CD4-positive, alpha-beta T cell treated with Interleukin-1 beta for 1 hour (primary cell): Measurements from ENCODE around the gene ZFP1.
"Not testable (repeated sequence)": the region's sequence is repeated elsewhere in the genome, so short reads cannot be mapped to it uniquely, and the experiment has no call there.

Experiments used
- DNase-seq, 2 donors: peaks; one replicate each; pipeline ENCODE4 v3.0.0-alpha.2; 2020 to 2022

The ZFP1 gene

GRCh38 chr16:75113541-75114121 lies 34.7 kb upstream of the ZFP1 start:
- DNase-seq = no peak

DNA sequence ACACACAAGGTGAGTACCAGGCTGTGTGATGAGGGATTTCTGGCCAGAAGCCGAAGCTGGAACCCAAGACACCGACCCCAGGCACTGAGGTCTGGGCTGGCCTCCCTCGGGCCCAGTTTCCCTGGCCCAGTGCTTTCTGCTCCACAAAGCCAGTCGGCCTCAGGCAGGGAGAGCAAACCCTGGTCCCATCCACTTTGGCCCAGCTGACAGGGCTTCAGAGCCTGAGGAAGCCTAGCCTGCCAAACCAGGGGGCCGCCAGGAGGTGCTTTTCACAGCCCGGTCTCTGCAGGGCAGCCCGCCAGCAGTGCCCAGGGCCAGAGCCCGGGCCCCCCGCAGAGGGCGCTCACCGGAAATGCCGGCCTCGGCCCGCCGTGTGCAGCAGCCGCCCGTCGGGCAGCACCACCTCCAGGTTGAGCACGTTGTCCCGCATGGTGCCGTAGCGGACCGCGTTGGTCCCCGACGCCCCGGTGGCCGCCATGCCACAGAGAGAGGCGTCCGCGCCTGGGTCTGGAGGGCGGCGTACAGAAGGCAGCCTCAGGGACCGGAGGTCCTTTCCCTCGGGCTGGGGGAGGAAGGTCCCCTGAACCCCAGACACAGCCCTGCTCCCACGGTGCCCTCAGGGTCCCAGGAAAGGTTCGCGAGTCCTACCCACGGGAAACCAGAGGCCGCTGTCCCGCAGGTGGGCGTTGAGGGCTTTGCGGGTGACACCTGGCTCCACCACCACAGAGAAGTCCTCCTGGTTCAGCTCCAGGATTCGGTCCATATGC lies 34.0 kb upstream of the ZFP1 start:
- no peak for DNase-seq

- DNase-seq = no peak
These were observed 33.1 kb upstream of the ZFP1 start for GRCh38 chr16:75114946-75115825.

GRCh38 chr16:75116081-75116910 lies 32.0 kb upstream of the ZFP1 start, which contains the start of gene LDHD:
Gene LDHD (minus strand): TSS chr16:75116780. CDS start chr16:75116720, 60 bp downstream.
- DNase-seq = peak in 1 of 2 donors; percentile 45

- no peak for DNase-seq
These were observed 31.4 kb upstream of the ZFP1 start for GRCh38 chr16:75116911-75117245.

DNA sequence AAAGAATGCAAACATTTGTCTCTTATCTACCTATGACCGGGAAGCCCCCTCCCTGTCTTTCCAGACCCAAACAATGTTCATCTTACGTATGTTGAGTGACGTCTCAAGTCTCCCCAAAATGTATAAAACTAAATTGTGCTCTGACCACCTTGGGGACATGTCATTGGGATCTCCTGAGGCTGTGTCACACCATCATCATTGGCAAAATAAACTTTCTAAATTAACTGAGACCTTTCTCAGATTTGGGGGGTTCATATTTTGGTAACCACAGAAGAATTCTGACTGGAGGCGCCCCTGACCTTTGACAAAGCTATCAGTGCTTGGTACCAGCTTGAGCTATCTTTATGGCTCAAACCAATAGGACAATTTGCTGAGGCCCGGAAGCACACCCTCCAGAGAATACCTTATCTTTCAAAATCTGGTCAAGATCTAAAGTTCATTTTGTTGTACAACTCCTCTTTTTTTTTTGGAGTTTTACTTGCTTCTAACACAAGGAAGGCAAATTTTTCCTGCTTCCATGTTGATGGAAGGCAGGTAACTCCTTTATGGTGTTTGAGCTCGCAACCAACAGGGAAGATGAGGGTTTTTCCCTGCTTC lies 29.3 kb upstream of the ZFP1 start:
- no peak for DNase-seq

DNA sequence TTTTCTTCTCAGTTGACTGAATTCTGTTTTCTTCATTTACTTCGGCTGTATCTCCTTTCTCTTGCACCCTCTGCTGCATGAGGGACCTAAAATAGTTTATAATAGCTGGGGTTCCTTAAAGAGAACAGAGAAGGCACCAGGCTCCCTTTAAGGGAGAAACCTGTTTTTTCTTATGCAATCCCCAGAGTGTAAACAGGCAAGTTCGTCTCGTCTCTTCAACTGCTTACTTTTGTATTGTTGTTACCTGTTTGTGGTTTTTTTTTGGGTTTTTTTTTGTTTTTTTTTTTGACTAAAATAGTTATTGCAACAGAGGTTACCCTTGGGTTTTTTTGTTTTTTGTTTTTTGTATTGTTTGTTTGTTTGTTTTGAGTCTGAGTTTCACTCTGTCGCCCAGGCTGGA lies 28.1 kb upstream of the ZFP1 start:
- no peak for DNase-seq

DNA sequence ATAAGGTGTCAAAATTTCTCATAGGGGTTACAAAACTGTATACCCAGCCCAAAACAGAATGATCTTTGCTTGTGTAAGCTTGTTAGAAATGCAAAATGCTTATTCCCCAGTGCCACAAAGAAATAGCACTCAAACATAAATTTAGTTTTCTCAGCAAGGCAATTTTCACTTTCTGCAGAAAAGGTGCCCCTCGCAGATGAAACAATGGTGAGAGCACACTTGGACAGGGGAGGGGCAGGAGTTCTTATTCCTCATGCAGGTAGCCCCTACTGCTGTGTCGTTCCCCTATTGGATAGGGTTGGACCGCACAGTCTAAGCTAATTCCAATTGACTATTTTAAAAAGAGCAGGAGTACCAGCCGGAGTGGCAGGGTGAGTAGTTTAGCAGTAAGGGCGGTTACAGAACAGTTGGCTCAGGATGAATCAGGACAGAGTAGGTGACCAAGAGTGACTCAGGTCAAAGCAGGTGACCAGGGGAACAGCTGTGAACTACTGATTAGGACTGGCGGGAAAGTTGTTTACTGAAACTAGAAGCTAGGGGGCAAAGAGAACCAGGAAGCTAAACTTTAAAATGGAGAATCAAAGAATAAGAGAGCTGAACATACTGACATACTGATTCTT lies 26.3 kb upstream of the ZFP1 start:
- no peak for DNase-seq

GRCh38 chr16:75122609-75123008 lies 25.7 kb upstream of the ZFP1 start:
- DNase-seq = no peak

DNA sequence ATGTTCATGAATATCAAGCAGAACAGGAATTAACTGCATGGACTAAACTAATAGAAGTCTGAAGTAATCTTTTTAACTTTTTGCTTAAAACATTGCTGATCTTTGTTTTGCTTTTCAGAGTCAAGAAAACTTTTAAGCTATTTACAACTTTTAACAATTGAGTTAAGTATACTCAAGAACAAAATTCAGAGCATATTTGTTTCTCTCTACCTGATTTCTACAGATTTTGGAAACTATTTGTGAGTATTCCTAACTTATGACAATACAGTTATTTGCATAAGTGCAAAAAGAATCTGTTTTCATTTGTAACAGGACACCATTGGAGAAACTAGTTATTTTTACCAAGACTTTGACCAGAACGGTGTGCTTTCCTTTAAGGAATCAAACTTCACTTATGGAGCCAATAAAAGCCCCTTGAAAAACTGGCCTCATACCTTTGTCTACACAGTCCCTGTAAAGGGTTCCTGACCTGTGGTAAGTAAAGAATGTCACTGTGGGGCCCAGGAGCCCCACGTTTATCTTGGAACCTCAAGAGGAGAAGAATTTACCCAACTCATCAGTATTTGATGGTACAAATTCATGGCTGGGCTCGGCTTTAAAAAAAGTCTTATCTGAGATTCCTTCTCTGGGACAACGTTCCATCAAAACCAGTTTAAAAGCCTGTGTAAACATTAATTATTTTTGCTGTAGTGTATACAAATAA lies 20.5 kb upstream of the ZFP1 start:
- DNase-seq = no peak

DNA sequence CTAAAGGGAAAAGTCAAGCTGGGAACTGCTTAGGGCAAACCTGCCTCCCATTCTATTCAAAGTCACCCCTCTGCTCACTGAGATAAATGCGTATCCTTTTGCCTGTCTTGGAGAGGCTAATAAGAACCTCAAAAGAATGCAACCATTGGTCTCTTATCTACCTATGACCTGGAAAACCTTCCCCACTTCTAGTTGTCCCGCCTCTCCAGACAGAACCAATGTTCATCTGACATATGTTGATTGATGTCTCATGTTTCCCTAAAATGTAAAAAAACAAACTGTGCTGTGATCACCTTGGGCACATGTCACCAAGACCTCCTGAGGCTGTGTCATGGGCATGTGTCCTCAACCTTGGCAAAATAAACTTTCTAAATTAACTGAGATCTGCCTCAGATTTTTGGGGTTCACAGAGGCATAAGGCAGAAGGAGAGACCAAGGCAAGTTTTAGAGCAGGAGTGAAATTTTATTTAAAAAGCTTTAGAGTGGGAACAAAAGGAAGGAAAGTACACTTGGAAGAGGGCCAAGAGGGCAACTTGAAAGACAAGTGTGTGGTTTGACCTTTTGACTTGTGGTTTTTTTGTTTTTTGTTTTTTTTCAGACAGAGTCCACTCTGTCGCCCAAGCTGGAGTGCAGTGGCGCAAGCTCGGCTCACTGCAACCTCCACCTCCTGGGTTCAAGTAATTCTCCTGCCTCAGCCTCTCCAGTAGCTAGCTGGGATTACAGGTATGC lies 18.7 kb upstream of the ZFP1 start:
- not testable (repeated sequence) for DNase-seq

DNA sequence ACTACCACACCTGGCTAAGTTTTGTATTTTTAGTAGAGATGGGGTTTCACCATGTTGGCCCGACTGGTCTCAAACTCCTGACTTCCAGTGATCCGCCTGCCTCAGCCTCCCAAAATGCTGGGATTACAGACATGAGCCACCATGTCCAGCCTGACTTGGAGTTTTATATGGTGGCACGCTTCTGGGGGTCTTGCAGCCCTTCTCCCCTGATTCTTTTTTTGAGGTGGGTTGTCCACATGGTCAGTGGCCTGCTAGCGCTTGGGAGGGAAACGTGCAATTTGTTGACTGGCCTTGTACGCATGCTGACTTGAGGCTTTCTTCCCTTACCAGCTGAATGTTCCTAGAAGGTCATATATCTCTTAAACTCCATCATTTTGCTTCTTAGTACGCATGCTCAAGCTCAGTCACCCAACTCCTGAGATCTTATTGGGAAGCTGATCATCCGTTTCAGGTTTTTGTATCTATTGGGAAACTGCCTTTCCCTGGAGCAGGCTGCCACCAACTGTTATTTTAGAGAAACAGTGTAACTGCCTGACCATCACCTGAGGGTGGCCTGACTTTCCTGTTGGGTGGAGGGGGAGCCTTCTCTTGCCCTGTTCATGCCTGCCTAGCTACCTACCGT lies 18.1 kb upstream of the ZFP1 start:
- DNase-seq = no peak

- DNase-seq = no peak
These were observed 17.2 kb upstream of the ZFP1 start for GRCh38 chr16:75131081-75131480.

DNA sequence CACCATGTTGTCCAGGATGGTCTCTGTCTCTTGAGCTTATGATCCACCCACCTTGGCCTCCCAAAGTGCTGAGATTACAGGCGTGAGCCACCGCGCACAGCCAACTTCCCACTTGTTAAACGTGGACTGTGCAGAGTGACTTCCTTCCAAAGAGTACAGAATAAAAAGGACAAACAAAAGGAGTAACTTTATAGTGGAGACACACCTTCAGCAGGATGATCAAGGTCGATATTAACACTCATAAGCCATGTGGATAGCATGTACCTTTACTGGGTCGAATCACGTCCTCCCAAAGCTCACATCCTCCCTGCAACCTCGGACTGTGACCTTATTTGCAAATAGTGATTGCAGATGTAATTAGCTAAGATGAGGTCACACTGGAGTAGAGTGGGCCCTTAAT lies 10.1 kb upstream of the ZFP1 start:
- no peak for DNase-seq

DNA sequence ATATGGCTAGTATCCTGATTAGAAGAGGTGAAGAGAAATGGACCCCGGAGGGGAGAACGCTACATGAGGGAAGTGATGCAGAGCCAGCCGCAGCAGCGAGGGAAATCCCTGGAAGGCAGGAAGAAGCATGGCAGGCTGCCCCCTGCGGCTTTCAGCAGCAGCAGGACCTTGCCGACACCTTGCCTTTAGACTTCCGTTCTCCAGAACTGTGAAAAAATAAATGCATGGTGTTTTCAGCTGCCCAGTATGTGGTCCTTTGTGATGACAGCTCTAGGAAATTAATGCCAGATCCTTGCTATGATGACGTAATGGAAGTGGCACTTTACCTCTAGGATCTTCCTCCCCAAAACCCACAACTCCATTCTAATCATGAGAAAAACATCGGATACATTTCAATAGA lies 9.7 kb upstream of the ZFP1 start:
- no peak for DNase-seq

- no peak for DNase-seq
These were observed 8.8 kb upstream of the ZFP1 start for GRCh38 chr16:75139498-75139897.

DNA sequence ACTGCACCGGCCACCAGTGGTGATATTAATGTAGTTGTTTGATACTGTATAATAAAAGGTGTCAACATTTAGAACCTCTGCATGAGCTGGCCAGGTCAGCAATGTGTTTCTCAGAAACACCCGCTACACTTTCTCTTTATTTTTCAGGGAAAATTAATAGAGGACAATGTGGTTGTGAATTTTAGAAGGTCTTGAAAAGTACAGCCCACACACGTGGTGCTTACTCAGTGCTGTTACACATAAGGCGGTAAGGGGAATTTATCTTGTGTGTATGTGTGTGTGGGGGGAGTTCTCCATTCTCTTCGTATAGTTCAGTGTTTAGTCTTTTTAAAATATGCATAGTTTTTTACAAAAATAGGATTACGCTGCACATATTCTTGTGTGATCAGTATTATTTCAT lies 4.4 kb upstream of the ZFP1 start:
- no peak for DNase-seq

DNA sequence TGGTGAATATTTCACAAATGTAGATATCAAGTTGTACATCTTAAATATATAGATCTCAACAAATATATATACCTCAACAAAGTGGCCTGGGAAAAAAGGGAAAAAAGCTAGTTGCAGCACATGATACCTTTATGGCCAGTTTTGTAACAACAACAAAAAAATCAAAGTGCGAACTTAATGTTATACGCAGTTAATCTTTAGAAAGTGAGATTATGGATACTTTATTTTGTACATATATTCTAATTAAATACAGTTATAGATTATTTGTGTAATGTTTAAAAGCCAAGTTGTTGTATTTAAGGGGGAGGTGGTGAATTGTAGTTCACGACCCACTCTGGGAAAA lies 385 bp upstream of the ZFP1 start:
- no peak for DNase-seq

DNA sequence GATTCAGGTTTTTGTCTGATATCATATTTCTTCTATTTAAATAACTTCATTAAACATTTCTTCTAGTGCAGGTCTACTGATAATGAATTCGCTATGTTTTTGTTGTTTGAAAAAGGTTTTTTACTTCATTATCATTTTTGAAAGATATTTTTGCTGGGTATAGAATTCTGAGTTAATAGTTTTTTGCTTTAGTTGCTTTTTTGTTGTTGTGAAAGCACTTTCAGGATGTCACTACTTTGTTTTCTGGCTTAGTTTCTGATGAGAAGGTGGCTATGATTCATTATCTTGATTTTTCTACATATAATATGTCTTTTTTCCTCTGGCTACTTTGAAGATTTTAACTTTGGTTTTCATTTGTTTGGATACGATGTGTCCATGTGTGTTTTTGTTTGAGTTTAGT lies 3.5 kb downstream of the ZFP1 start:
- DNase-seq = no peak

GRCh38 chr16:75152635-75153034 lies 4.3 kb downstream of the ZFP1 start:
- DNase-seq = no peak
